ENCODE data around the gene ILKAP.

Gene ILKAP

GRCh38 chr2:238140040-238140439, 63.5 kb downstream of the ILKAP start:
- no peak overlapping the region for H3K14ac ChIP-seq (ENCODE audit: low read length)
- no peaks in the 10 kb centered on the region for H3K36me3 ChIP-seq (ENCODE audit: control insufficient read depth in 1 of 2, insufficient read depth in 2 of 2, low read length in 2 of 2)
- H3K4me1 ChIP-seq (ENCODE audit: control insufficient read depth in 1 of 2, insufficient read depth in 2 of 2, low read length in 2 of 2), result peaks cover 14% of the 10 kb centered on the region in 2 experiments
- H2BK12ac ChIP-seq (ENCODE audit: low read length), result no peak overlapping the region
- no peaks in the 10 kb centered on the region for H3K79me1 ChIP-seq (ENCODE audit: low read length)
- H4K91ac ChIP-seq (ENCODE audit: low read depth, low read length), result no peak overlapping the region
- H2BK120ac ChIP-seq (ENCODE audit: insufficient read depth, low read length, poor library complexity), result no peak overlapping the region
- H2AK5ac ChIP-seq (ENCODE audit: low read length), result no peak overlapping the region
- H3K23ac ChIP-seq (ENCODE audit: low read length), result no peak overlapping the region
- no peak for DNase-seq
- no peak overlapping the region for H3K18ac ChIP-seq (ENCODE audit: low read length)
- H3K4ac ChIP-seq (ENCODE audit: low read depth, low read length), result no peak overlapping the region
- H3K27me3 ChIP-seq (ENCODE audit: insufficient read depth, low read length), result no peaks in the 10 kb centered on the region
- no peak overlapping the region for H2AFZ ChIP-seq (ENCODE audit: insufficient read depth, low read length, poor library complexity)
- H4K8ac ChIP-seq (ENCODE audit: low read depth, low read length), result no peak overlapping the region
- no peak overlapping the region for H3K4me2 ChIP-seq (ENCODE audit: low read length)
- no peaks in the 10 kb centered on the region for H3K79me2 ChIP-seq (ENCODE audit: control insufficient read depth, insufficient read depth, low read length, poor library complexity)
- no CpG with 5 or more reads among the region's 7 CpGs for WGBS (ENCODE audit: extremely low coverage, insufficient coverage, insufficient read length)
- no peak overlapping the region for H4K12ac ChIP-seq (ENCODE audit: low read depth, low read length)
- H3K9me3 ChIP-seq (ENCODE audit: insufficient read depth, low read depth, low read length), result no peaks in the 10 kb centered on the region
- H2BK5ac ChIP-seq (ENCODE audit: low read depth, low read length, poor library complexity), result no peak overlapping the region
- no peak overlapping the region for H3K4me3 ChIP-seq (ENCODE audit: low read depth, low read length)
- no peak overlapping the region for H3K9ac ChIP-seq (ENCODE audit: low read length)
- H3K27ac ChIP-seq (ENCODE audit: low read depth, low read length), result no peak overlapping the region

GRCh38 chr2:238139196-238140039, 64.1 kb downstream of the ILKAP start:
- H3K23ac ChIP-seq (ENCODE audit: low read length), result no peak overlapping the region
- no peak overlapping the region for H3K9ac ChIP-seq (ENCODE audit: low read length)
- no peak overlapping the region for H3K27ac ChIP-seq (ENCODE audit: low read depth, low read length)
- no peak overlapping the region for H2BK120ac ChIP-seq (ENCODE audit: insufficient read depth, low read length, poor library complexity)
- no peak overlapping the region for H2AK5ac ChIP-seq (ENCODE audit: low read length)
- H3K4me2 ChIP-seq (ENCODE audit: low read length), result no peak overlapping the region
- H4K12ac ChIP-seq (ENCODE audit: low read depth, low read length), result no peak overlapping the region
- H2AFZ ChIP-seq (ENCODE audit: insufficient read depth, low read length, poor library complexity), result no peak overlapping the region
- H3K4me1 ChIP-seq (ENCODE audit: control insufficient read depth in 1 of 2, insufficient read depth in 2 of 2, low read length in 2 of 2), result peaks cover 14% of the 10 kb centered on the region in 2 experiments
- H3K79me1 ChIP-seq (ENCODE audit: low read length), result no peaks in the 10 kb centered on the region
- H3K36me3 ChIP-seq (ENCODE audit: control insufficient read depth in 1 of 2, insufficient read depth in 2 of 2, low read length in 2 of 2), result no peaks in the 10 kb centered on the region
- H3K27me3 ChIP-seq (ENCODE audit: insufficient read depth, low read length), result no peaks in the 10 kb centered on the region
- DNase-seq, result peak; percentile 60 to 67
- no peak overlapping the region for H3K4me3 ChIP-seq (ENCODE audit: low read depth, low read length)
- no peak overlapping the region for H4K91ac ChIP-seq (ENCODE audit: low read depth, low read length)
- WGBS (ENCODE audit: extremely low coverage, insufficient coverage, insufficient read length), result no CpG with 5 or more reads among the region's 56 CpGs
- H3K9me3 ChIP-seq (ENCODE audit: insufficient read depth, low read depth, low read length), result no peaks in the 10 kb centered on the region
- no peak overlapping the region for H3K4ac ChIP-seq (ENCODE audit: low read depth, low read length)
- no peak overlapping the region for H2BK5ac ChIP-seq (ENCODE audit: low read depth, low read length, poor library complexity)
- H3K14ac ChIP-seq (ENCODE audit: low read length), result no peak overlapping the region
- H2BK12ac ChIP-seq (ENCODE audit: low read length), result no peak overlapping the region
- no peak overlapping the region for H3K18ac ChIP-seq (ENCODE audit: low read length)
- H4K8ac ChIP-seq (ENCODE audit: low read depth, low read length), result no peak overlapping the region
- no peaks in the 10 kb centered on the region for H3K79me2 ChIP-seq (ENCODE audit: control insufficient read depth, insufficient read depth, low read length, poor library complexity)

- H3K9ac ChIP-seq (ENCODE audit: low read length), result no peak within 1 kb of the TSS
- H3K4me2 ChIP-seq (ENCODE audit: low read length), result no peak within 1 kb of the TSS
- no peak within 1 kb of the TSS for H4K91ac ChIP-seq (ENCODE audit: low read depth, low read length)
- H4K8ac ChIP-seq (ENCODE audit: low read depth, low read length), result no peak within 1 kb of the TSS
- no peaks in the 10 kb centered on the region for H3K9me3 ChIP-seq (ENCODE audit: insufficient read depth, low read depth, low read length)
- H3K36me3 ChIP-seq (ENCODE audit: control insufficient read depth in 1 of 2, insufficient read depth in 2 of 2, low read length in 2 of 2), result no peaks in the 10 kb centered on the region
- DNase-seq, result peak; percentile 31 to 78
- H3K4me3 ChIP-seq (ENCODE audit: low read depth, low read length), result no peak within 1 kb of the TSS
- H3K79me1 ChIP-seq (ENCODE audit: low read length), result no peaks in the 10 kb centered on the region
- H3K27ac ChIP-seq (ENCODE audit: low read depth, low read length), result no peak within 1 kb of the TSS
- H4K12ac ChIP-seq (ENCODE audit: low read depth, low read length), result no peak within 1 kb of the TSS
- H2BK5ac ChIP-seq (ENCODE audit: low read depth, low read length, poor library complexity), result no peak within 1 kb of the TSS
- H2AFZ ChIP-seq (ENCODE audit: insufficient read depth, low read length, poor library complexity), result no peak within 1 kb of the TSS
- no peak within 1 kb of the TSS for H2BK120ac ChIP-seq (ENCODE audit: insufficient read depth, low read length, poor library complexity)
- no peak within 1 kb of the TSS for H3K18ac ChIP-seq (ENCODE audit: low read length)
- H3K79me2 ChIP-seq (ENCODE audit: control insufficient read depth, insufficient read depth, low read length, poor library complexity), result no peaks in the 10 kb centered on the region
- no peaks in the 10 kb centered on the region for H3K27me3 ChIP-seq (ENCODE audit: insufficient read depth, low read length)
- peak within 1 kb of the TSS; percentile 9 for H3K14ac ChIP-seq (ENCODE audit: low read length)
- H3K23ac ChIP-seq (ENCODE audit: low read length), result no peak within 1 kb of the TSS
- WGBS (ENCODE audit: extremely low coverage, insufficient coverage, insufficient read length), result no CpG with 5 or more reads among the region's 22 CpGs
- no peak within 1 kb of the TSS for H3K4ac ChIP-seq (ENCODE audit: low read depth, low read length)
- no peak within 1 kb of the TSS for H2BK12ac ChIP-seq (ENCODE audit: low read length)
- H3K4me1 ChIP-seq (ENCODE audit: control insufficient read depth in 1 of 2, insufficient read depth in 2 of 2, low read length in 2 of 2), result peaks cover 14% of the 10 kb centered on the region in 2 experiments
- no peak within 1 kb of the TSS for H2AK5ac ChIP-seq (ENCODE audit: low read length)
Measured at GRCh38 chr2:238138331-238139195, 64.9 kb downstream of the ILKAP start, which contains the start of gene KLHL30. Gene KLHL30 (plus strand): TSS chr2:238138668. CDS start chr2:238140755, 2,087 bp downstream.

- Histone ChIP-seq H3K79me1 (ENCODE audit: low read length) (no peaks in the 10 kb centered on the region), H3K18ac (ENCODE audit: low read length) (no peak overlapping the region), H2BK12ac (ENCODE audit: low read length) (no peak overlapping the region), H3K14ac (ENCODE audit: low read length) (no peak overlapping the region), H4K91ac (ENCODE audit: low read depth, low read length) (no peak overlapping the region), H2BK5ac (ENCODE audit: low read depth, low read length, poor library complexity) (no peak overlapping the region), H3K4ac (ENCODE audit: low read depth, low read length) (no peak overlapping the region), H4K12ac (ENCODE audit: low read depth, low read length) (no peak overlapping the region), H3K23ac (ENCODE audit: low read length) (no peak overlapping the region), H3K79me2 (ENCODE audit: control insufficient read depth, insufficient read depth, low read length, poor library complexity) (no peaks in the 10 kb centered on the region), H3K9ac (ENCODE audit: low read length) (no peak overlapping the region), H3K27ac (ENCODE audit: low read depth, low read length) (no peak overlapping the region), H3K36me3 (ENCODE audit: control insufficient read depth in 1 of 2, insufficient read depth in 2 of 2, low read length in 2 of 2) (no peaks in the 10 kb centered on the region), H2AK5ac (ENCODE audit: low read length) (no peak overlapping the region), H3K4me1 (ENCODE audit: control insufficient read depth in 1 of 2, insufficient read depth in 2 of 2, low read length in 2 of 2) (peaks cover 14% of the 10 kb centered on the region in 2 experiments), H3K4me2 (ENCODE audit: low read length) (no peak overlapping the region), H3K27me3 (ENCODE audit: insufficient read depth, low read length) (no peaks in the 10 kb centered on the region), H3K4me3 (ENCODE audit: low read depth, low read length) (no peak overlapping the region), H2BK120ac (ENCODE audit: insufficient read depth, low read length, poor library complexity) (no peak overlapping the region), H3K9me3 (ENCODE audit: insufficient read depth, low read depth, low read length) (no peaks in the 10 kb centered on the region), H2AFZ (ENCODE audit: insufficient read depth, low read length, poor library complexity) (no peak overlapping the region), H4K8ac (ENCODE audit: low read depth, low read length) (no peak overlapping the region)
- WGBS (ENCODE audit: extremely low coverage, insufficient coverage, insufficient read length), result no CpG with 5 or more reads among the region's 13 CpGs
- no peak for DNase-seq
Measured at GRCh38 chr2:238137885-238138284, 65.6 kb downstream of the ILKAP start.

All from trophoblast cell (in vitro differentiated cells and primary cell).